GM12878 (cell line): ENCODE measurements around the gene NMRK1.

Source experiments
- CEBPB ChIP-seq, 2 experiments: fragments of 150-350 bp in 1 of 2; IDR thresholded peaks; 2 replicates each; pipeline ENCODE4 v1.6.1; 2012 to 2014; ENCODE audit warnings: low read depth in 2 of 2, low read length in 2 of 2, borderline replicate concordance in 1 of 2, inconsistent platforms in 1 of 2
- CREB1 ChIP-seq: IDR thresholded peaks from 2 replicates; pipeline ENCODE4 v1.6.1; 2012; ENCODE audit warnings: low read depth, mild to moderate bottlenecking, inconsistent platforms
- CREM ChIP-seq: IDR thresholded peaks from 2 replicates; pipeline ENCODE4 v1.6.1; 2014; ENCODE audit warnings: antibody characterized with exemption, low read depth
- EZH2 ChIP-seq: IDR thresholded peaks from 2 replicates; pipeline ENCODE4 v1.6.1; 2012; ENCODE audit warnings: low read depth, mild to moderate bottlenecking, control low read depth, inconsistent platforms, low read length, borderline replicate concordance; ENCODE audit not compliant: control insufficient read depth
- FOXM1 ChIP-seq: IDR thresholded peaks from 2 replicates; pipeline ENCODE4 v1.6.1; 2012; ENCODE audit warnings: low read depth, mild to moderate bottlenecking, inconsistent platforms, low read length, moderate library complexity
- JUND ChIP-seq: IDR thresholded peaks from 2 replicates; pipeline ENCODE4 v1.6.1; 2012; ENCODE audit warnings: low read depth, mild to moderate bottlenecking, low read length, improper control_type of control experiment, moderate library complexity
- KAT2A ChIP-seq: conservative IDR thresholded peaks from 2 replicates; pipeline ENCODE4 v1.6.1; 2011; ENCODE audit warnings: low read depth, low read length; ENCODE audit not compliant: control insufficient read depth
- POLR2A ChIP-seq: IDR thresholded peaks from 2 replicates; pipeline ENCODE4 v1.6.1; 2011; ENCODE audit warnings: low read depth, mild to moderate bottlenecking, low read length
- POLR2AphosphoS2 ChIP-seq: IDR thresholded peaks from 2 replicates; pipeline ENCODE4 v1.6.1; 2011; ENCODE audit warnings: low read depth, mild to moderate bottlenecking, low read length, improper control_type of control experiment, moderate library complexity
- SRF ChIP-seq, 2 experiments: IDR thresholded peaks; 2 replicates each; pipeline ENCODE4 v1.6.1; 2011; ENCODE audit warnings: low read depth in 2 of 2, low read length in 2 of 2, mild to moderate bottlenecking in 1 of 2, moderate library complexity in 1 of 2
- TAF1 ChIP-seq: IDR thresholded peaks from 2 replicates; pipeline ENCODE4 v1.6.1; 2011; ENCODE audit warnings: mild to moderate bottlenecking, low read depth, low read length, borderline replicate concordance
- TF ChIP-seq, protein P1 (sequence below): fragments of 150-350 bp; IDR thresholded peaks from 2 replicates; pipeline ENCODE4 v1.6.1; 2016; ENCODE audit warnings: low read depth, low read length
- TF ChIP-seq, protein P2 (sequence below), 3 experiments: IDR thresholded peaks in 2 of 3; conservative IDR thresholded peaks in 1 of 3; 2 replicates each; pipeline ENCODE4 v1.5.1; 2011; ENCODE audit warnings: low read depth in 3 of 3, low read length in 3 of 3, mild to moderate bottlenecking in 3 of 3, control low read depth in 2 of 3, moderate library complexity in 2 of 3, inconsistent platforms in 1 of 3, mixed read lengths in 1 of 3; ENCODE audit not compliant: control insufficient read depth in 2 of 3, insufficient read depth in 1 of 3; ENCODE audit errors: extremely low read depth in 1 of 3
- TF ChIP-seq, protein P3 (sequence below): IDR thresholded peaks from 2 replicates; pipeline ENCODE4 v1.6.1; 2012; ENCODE audit warnings: low read length, inconsistent platforms

DNA sequence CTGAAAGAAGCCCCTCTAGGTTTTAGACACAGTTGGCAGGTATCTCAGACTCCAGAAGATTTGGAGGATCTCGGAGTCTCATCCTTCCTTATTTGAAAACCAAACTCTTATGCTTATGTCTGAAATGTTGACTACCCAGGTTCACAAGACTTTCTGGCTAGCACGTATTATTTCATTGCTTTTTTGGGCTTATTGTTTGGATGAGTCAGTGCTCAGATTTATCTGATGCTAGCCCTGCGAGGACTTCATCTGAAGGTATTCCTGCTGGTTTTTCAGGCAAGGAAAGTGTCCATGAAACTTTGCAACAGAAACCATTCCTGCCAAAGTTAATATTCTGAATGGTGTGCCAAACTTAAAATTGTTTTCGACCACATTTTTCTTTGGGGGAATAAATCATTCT lies 8.8 kb upstream of the NMRK1 start:
- TF ChIP-seq EZH2: no peak
- no peak for TF ChIP-seq POLR2A
- no peak for TF ChIP-seq POLR2AphosphoS2
- TF ChIP-seq CEBPB (IDR thresholded peaks at IDR 0.05; ENCODE audit: borderline replicate concordance in 1 of 2, low read depth in 2 of 2, low read length in 2 of 2): no peak
- no peak for TF ChIP-seq SRF (IDR thresholded peaks at IDR 0.05; ENCODE audit: low read depth in 2 of 2, low read length in 2 of 2)
- no peak for TF ChIP-seq TAF1
- TF ChIP-seq KAT2A: no peak
- TF ChIP-seq, protein P1, sequence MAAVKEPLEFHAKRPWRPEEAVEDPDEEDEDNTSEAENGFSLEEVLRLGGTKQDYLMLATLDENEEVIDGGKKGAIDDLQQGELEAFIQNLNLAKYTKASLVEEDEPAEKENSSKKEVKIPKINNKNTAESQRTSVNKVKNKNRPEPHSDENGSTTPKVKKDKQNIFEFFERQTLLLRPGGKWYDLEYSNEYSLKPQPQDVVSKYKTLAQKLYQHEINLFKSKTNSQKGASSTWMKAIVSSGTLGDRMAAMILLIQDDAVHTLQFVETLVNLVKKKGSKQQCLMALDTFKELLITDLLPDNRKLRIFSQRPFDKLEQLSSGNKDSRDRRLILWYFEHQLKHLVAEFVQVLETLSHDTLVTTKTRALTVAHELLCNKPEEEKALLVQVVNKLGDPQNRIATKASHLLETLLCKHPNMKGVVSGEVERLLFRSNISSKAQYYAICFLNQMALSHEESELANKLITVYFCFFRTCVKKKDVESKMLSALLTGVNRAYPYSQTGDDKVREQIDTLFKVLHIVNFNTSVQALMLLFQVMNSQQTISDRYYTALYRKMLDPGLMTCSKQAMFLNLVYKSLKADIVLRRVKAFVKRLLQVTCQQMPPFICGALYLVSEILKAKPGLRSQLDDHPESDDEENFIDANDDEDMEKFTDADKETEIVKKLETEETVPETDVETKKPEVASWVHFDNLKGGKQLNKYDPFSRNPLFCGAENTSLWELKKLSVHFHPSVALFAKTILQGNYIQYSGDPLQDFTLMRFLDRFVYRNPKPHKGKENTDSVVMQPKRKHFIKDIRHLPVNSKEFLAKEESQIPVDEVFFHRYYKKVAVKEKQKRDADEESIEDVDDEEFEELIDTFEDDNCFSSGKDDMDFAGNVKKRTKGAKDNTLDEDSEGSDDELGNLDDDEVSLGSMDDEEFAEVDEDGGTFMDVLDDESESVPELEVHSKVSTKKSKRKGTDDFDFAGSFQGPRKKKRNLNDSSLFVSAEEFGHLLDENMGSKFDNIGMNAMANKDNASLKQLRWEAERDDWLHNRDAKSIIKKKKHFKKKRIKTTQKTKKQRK: no peak
- no peak for TF ChIP-seq CREB1
- TF ChIP-seq, protein P2, sequence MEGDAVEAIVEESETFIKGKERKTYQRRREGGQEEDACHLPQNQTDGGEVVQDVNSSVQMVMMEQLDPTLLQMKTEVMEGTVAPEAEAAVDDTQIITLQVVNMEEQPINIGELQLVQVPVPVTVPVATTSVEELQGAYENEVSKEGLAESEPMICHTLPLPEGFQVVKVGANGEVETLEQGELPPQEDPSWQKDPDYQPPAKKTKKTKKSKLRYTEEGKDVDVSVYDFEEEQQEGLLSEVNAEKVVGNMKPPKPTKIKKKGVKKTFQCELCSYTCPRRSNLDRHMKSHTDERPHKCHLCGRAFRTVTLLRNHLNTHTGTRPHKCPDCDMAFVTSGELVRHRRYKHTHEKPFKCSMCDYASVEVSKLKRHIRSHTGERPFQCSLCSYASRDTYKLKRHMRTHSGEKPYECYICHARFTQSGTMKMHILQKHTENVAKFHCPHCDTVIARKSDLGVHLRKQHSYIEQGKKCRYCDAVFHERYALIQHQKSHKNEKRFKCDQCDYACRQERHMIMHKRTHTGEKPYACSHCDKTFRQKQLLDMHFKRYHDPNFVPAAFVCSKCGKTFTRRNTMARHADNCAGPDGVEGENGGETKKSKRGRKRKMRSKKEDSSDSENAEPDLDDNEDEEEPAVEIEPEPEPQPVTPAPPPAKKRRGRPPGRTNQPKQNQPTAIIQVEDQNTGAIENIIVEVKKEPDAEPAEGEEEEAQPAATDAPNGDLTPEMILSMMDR (IDR thresholded peaks at IDR 0.05 in 2 of 3, conservative IDR thresholded peaks at IDR 0.05 in 1 of 3; ENCODE audit: control insufficient read depth in 2 of 3, extremely low read depth in 1 of 3, insufficient read depth in 1 of 3, low read depth in 3 of 3, low read length in 3 of 3): no peak
- no peak for TF ChIP-seq FOXM1
- no peak for TF ChIP-seq JUND
- TF ChIP-seq CREM: no peak
- TF ChIP-seq, protein P3, sequence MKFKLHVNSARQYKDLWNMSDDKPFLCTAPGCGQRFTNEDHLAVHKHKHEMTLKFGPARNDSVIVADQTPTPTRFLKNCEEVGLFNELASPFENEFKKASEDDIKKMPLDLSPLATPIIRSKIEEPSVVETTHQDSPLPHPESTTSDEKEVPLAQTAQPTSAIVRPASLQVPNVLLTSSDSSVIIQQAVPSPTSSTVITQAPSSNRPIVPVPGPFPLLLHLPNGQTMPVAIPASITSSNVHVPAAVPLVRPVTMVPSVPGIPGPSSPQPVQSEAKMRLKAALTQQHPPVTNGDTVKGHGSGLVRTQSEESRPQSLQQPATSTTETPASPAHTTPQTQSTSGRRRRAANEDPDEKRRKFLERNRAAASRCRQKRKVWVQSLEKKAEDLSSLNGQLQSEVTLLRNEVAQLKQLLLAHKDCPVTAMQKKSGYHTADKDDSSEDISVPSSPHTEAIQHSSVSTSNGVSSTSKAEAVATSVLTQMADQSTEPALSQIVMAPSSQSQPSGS: no peak
